Lower lobe of right lung (tissue), 2 donors: Measurements from ENCODE around the gene C1QL2. TPM values are rescaled to one million over a fixed set of nuclear protein-coding genes. Genes with fewer than 3 reads are reported as not detected.

ENCODE experiments used
- ATAC-seq, 2 donors: fragments of 200-7000 bp; cut with Tn5 transposase; one replicate each; pipeline ENCODE4 v1.9.1; 2020 to 2022; ENCODE audit warnings: mild to moderate bottlenecking in 2 of 2, moderate library complexity in 2 of 2
- DNase-seq: peaks from one replicate; pipeline ENCODE4 v3.0.0-alpha.2; 2020
- H3K27ac ChIP-seq: fragments of 200-600 bp; one replicate; pipeline ENCODE4 v1.8.0; 2022
- H3K27me3 ChIP-seq: fragments of 200-600 bp; one replicate; pipeline ENCODE4 v1.8.0; 2022; ENCODE audit warnings: low read depth
- H3K36me3 ChIP-seq: fragments of 200-600 bp; one replicate; pipeline ENCODE4 v1.8.0; 2022; ENCODE audit warnings: mild to moderate bottlenecking
- H3K4me1 ChIP-seq: fragments of 200-600 bp; one replicate; pipeline ENCODE4 v1.8.0; 2022
- H3K4me3 ChIP-seq: fragments of 200-600 bp; one replicate; pipeline ENCODE4 v1.8.0; 2022; ENCODE audit warnings: mild to moderate bottlenecking
- H3K9me3 ChIP-seq: fragments of 200-600 bp; one replicate; pipeline ENCODE4 v1.8.0; 2022
- intact Hi-C: fragments of 100-400 bp; cut with DNase I; formaldehyde crosslinking; loops from one replicate; pipeline ENCODE4 v1.11.0; 2022
- total RNA-seq: library from RNA; stranded (reverse); fragmentation: NEBNext Ultra II Directional; extraction: Animal tissue kit (Norgen Biotek cat#: 25700); gene quantifications from one replicate; pipeline ENCODE4 v1.2.1, GENCODE V29; 2021
- TF ChIP-seq, protein P1 (sequence below): fragments of 200-600 bp; IDR thresholded peaks from one replicate; pipeline ENCODE4 v1.8.0; 2022; ENCODE audit warnings: antibody characterized with exemption, mild to moderate bottlenecking
- donor health status: DM: no; HTN: yes; CAD: no; lungs with severe emphysema.

The C1QL2 gene
- total RNA-seq, 1 donor from 2014 or later, result not detected

DNA sequence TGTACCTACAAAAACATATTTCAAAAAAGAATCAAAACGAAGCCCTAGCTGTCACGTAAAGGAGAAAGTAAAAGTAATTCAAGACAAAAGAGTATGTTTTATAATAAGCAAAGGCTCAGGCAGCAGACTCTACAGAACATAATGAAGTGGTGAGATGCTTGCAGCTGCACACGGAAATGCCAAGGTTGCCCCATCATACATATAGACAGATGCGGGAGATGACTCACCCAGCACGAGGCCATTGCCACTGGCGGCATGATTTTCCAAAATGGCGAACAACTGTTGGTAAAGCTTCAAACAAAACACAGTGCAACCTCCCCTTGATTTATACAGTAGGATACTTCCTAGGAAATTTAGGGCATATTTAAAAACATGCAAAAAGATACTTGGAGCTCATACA lies 26.0 kb upstream of the C1QL2 start:
- ATAC-seq, result no peak

DNA sequence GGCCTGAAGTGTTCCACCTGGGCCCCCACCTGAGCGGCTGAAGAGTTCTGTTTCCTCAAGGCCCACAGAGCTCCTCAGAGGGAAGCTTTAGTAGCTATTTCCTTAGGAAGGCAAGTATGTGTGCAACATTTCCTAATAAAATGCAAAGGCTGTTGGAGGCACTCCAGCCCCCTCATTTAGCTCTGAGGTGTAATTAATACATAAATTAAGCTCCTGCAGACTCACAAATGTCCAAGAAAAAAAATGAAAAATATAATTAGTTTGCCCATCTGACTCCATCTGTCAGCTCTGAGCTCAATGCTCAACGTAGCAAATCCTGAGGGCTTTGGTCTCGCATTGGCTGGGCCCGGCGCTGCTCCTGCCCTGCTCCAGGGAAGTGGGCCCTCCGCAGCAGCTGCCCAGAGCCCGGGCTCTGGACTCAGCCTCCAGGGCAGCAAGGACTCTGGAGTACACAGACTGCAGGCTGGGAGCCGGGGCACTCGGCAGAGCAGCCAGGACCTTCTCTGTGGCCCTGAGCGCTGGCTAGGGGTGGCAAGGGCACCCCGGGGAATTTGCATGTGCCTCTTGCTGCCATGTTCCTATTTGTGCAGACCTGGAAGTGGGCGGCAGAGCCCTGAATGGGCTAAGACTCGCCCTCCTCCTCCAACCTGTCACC lies 23.4 kb upstream of the C1QL2 start:
- H3K36me3 ChIP-seq, result no peaks in the 10 kb centered on the region
- TF ChIP-seq, protein P1, sequence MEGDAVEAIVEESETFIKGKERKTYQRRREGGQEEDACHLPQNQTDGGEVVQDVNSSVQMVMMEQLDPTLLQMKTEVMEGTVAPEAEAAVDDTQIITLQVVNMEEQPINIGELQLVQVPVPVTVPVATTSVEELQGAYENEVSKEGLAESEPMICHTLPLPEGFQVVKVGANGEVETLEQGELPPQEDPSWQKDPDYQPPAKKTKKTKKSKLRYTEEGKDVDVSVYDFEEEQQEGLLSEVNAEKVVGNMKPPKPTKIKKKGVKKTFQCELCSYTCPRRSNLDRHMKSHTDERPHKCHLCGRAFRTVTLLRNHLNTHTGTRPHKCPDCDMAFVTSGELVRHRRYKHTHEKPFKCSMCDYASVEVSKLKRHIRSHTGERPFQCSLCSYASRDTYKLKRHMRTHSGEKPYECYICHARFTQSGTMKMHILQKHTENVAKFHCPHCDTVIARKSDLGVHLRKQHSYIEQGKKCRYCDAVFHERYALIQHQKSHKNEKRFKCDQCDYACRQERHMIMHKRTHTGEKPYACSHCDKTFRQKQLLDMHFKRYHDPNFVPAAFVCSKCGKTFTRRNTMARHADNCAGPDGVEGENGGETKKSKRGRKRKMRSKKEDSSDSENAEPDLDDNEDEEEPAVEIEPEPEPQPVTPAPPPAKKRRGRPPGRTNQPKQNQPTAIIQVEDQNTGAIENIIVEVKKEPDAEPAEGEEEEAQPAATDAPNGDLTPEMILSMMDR, result no peak
- no peak overlapping the region for H3K27ac ChIP-seq
- H3K27me3 ChIP-seq, result no peaks in the 10 kb centered on the region
- intact Hi-C loops, result no loop called here
- H3K9me3 ChIP-seq, result no peaks in the 10 kb centered on the region
- H3K4me3 ChIP-seq, result no peak overlapping the region
- ATAC-seq (no peak), DNase-seq (no peak)
- H3K4me1 ChIP-seq, result no peaks in the 10 kb centered on the region

More for the DNA sequence above, 26.0 kb upstream of the C1QL2 start:
- no peak overlapping the region for H3K27ac ChIP-seq
- DNase-seq, result no peak
- intact Hi-C loops, result no loop called here
- H3K9me3 ChIP-seq, result no peaks in the 10 kb centered on the region
- TF ChIP-seq, protein P1, result no peak
- no peaks in the 10 kb centered on the region for H3K36me3 ChIP-seq
- no peaks in the 10 kb centered on the region for H3K4me1 ChIP-seq
- no peaks in the 10 kb centered on the region for H3K27me3 ChIP-seq
- H3K4me3 ChIP-seq, result no peak overlapping the region

DNA sequence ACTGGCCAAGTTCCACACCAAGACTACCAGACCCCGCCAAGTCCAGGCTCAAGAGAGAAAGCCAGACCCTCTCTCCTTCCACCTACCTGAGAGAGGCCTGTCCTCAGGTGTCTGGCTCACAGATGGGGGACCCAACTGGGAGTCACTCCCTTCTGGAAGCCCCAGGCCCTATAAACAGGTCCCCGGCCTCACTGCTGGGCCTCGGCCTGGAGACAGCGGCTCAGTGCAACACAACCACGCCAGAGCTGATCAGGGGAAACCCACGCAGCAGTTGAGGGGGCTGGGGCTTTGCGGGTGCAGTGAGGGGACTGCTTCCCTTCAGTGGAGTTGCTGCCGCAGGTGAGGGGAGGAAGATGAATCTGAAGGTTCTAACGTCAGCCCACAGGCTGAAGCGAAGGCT lies 22.8 kb upstream of the C1QL2 start:
- Histone ChIP-seq H3K27me3 (no peaks in the 10 kb centered on the region), H3K9me3 (no peaks in the 10 kb centered on the region), H3K4me1 (no peaks in the 10 kb centered on the region), H3K36me3 (no peaks in the 10 kb centered on the region), H3K4me3 (no peak overlapping the region), H3K27ac (no peak overlapping the region)
- TF ChIP-seq, protein P1, result no peak
- DNase-seq, result no peak
- intact Hi-C loops, result no loop called here
- no peak for ATAC-seq

DNA sequence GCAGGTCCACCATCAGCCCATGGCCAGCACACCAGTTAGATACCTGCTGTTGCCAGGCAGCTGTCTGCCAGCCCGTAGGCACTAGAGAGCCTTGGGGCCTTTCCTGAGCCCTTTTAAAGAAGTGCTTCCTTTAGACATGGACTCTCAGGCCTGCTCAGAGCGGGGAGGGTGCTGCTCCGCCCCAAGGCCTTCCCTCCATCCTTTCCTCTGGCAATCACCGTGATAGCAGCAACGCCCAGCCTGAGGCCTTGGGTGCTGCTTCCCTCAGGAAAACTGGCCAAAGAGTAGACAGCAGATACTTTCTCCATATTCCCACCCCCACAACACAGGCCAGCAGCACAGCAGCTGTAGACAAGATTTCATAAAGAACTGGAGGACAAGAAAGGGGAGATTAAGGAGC lies 22.3 kb upstream of the C1QL2 start:
- ATAC-seq (no peak), DNase-seq (no peak)
- Histone ChIP-seq H3K4me3 (no peak overlapping the region), H3K36me3 (no peaks in the 10 kb centered on the region), H3K9me3 (no peaks in the 10 kb centered on the region), H3K27me3 (no peaks in the 10 kb centered on the region), H3K4me1 (no peaks in the 10 kb centered on the region), H3K27ac (no peak overlapping the region)
- intact Hi-C loops, result no loop called here
- TF ChIP-seq, protein P1, result no peak

DNA sequence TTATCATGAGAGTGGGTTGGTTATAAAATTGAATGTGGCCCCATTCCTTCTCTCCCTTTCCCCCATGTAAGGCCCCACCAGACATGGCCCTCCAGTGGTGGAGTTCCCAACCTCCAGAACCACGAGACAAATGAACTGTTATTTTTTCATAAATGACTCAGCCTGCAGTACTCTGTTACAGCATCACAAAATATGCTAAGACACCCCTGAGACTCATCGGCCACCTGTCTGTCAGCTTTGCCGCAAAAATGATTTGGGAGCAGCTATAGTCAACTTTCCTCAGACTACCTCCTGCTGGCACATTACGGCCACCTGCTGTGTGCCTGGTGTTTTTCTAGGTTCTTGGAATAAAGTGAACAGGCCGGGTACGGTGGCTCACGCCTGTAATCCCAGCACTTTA lies 21.4 kb upstream of the C1QL2 start:
- DNase-seq (no peak), ATAC-seq (no peak)
- no peak overlapping the region for H3K27ac ChIP-seq
- H3K27me3 ChIP-seq, result no peaks in the 10 kb centered on the region
- H3K4me3 ChIP-seq, result no peak overlapping the region
- intact Hi-C loops, result no loop called here
- H3K4me1 ChIP-seq, result no peaks in the 10 kb centered on the region
- TF ChIP-seq, protein P1, result no peak
- H3K9me3 ChIP-seq, result no peaks in the 10 kb centered on the region
- H3K36me3 ChIP-seq, result no peaks in the 10 kb centered on the region
